CD4-positive, alpha-beta memory T cell (primary cell): ENCODE results near the gene IPO11. TPM values are rescaled to one million over a fixed set of nuclear protein-coding genes. Genes with fewer than 3 reads are reported as not detected.
"Not testable (repeated sequence)": the region's sequence is repeated elsewhere in the genome, so short reads cannot be mapped to it uniquely, and the experiment has no call there.

Source experiments
- CTCF ChIA-PET: fragments of 350-600 bp; sonication (Branson Sonifier 250); formaldehyde crosslinking; loops from one replicate; lab custom pipeline; 2021; ENCODE audit warnings: inconsistent platforms; ENCODE audit not compliant: partially characterized antibody; lab: Charles Lee
- POLR2A ChIA-PET: fragments of 350-600 bp; sonication (Branson Sonifier 250); formaldehyde crosslinking; loops from one replicate; lab custom pipeline; 2021; ENCODE audit not compliant: partially characterized antibody; lab: Charles Lee
- DNase-seq, 5 donors: peaks; one replicate each; pipeline versions ENCODE4 v3.0.0 to v3.0.0-alpha.2; 2020 to 2022; ENCODE audit warnings: mixed read lengths in 1 of 5
- H3K27ac ChIP-seq: one replicate; pipeline ENCODE4 v1.7.0; 2013; ENCODE audit warnings: low read depth, low read length
- H3K27me3 ChIP-seq: 2 replicates; pipeline ENCODE4 v1.7.0; 2013; ENCODE audit warnings: mild to moderate bottlenecking, low read length, moderate library complexity; ENCODE audit not compliant: insufficient read depth
- H3K36me3 ChIP-seq: 2 replicates; pipeline ENCODE4 v1.7.0; 2013; ENCODE audit warnings: mild to moderate bottlenecking, low read length, moderate library complexity; ENCODE audit not compliant: insufficient read depth
- H3K4me1 ChIP-seq: 2 replicates; pipeline ENCODE4 v1.7.0; 2013; ENCODE audit warnings: mild to moderate bottlenecking, low read length, moderate library complexity; ENCODE audit not compliant: insufficient read depth
- H3K4me3 ChIP-seq, 2 donors: one replicate each; pipeline ENCODE4 v1.7.0; 2013; ENCODE audit warnings: low read length in 2 of 2, mild to moderate bottlenecking in 1 of 2
- H3K9me3 ChIP-seq, 2 donors: one replicate each; pipeline ENCODE4 v1.7.0; 2013; ENCODE audit warnings: low read length in 2 of 2, control low read depth in 1 of 2; ENCODE audit not compliant: control insufficient read depth in 1 of 2
- H3K27ac Mint-ChIP-seq, 7 donors: one replicate each; pipeline ENCODE4 v1.8.0; 2020 to 2021; ENCODE audit warnings: mixed read lengths in 7 of 7, mild to moderate bottlenecking in 6 of 7, inconsistent platforms in 3 of 7, moderate library complexity in 3 of 7
- H3K27me3 Mint-ChIP-seq, 2 donors: one replicate each; pipeline ENCODE4 v1.8.0; 2020 to 2021; ENCODE audit warnings: mixed read lengths in 2 of 2
- H3K36me3 Mint-ChIP-seq, 2 donors: one replicate each; pipeline ENCODE4 v1.8.0; 2020 to 2021; ENCODE audit warnings: mixed read lengths in 2 of 2, inconsistent platforms in 1 of 2, mild to moderate bottlenecking in 1 of 2
- H3K4me1 Mint-ChIP-seq, 4 donors: one replicate each; pipeline ENCODE4 v1.8.0; 2020 to 2021; ENCODE audit warnings: mixed read lengths in 4 of 4, mild to moderate bottlenecking in 1 of 4
- H3K4me3 Mint-ChIP-seq, 8 donors: one replicate each; pipeline ENCODE4 v1.8.0; 2020 to 2021; ENCODE audit warnings: mixed read lengths in 8 of 8, mild to moderate bottlenecking in 7 of 8, moderate library complexity in 6 of 8, inconsistent platforms in 3 of 8
- H3K9me3 Mint-ChIP-seq, 8 donors: one replicate each; pipeline ENCODE4 v1.8.0; 2020 to 2021; ENCODE audit warnings: mixed read lengths in 8 of 8, mild to moderate bottlenecking in 5 of 8, inconsistent platforms in 3 of 8, moderate library complexity in 1 of 8
- intact Hi-C: fragments of 100-400 bp; cut with micrococcal nuclease; formaldehyde crosslinking; loops from one replicate; pipeline ENCODE4 v1.15.1; 2023
- polyA plus RNA-seq, 2 donors: library from polyadenylated mRNA; unstranded; fragments of 300-500 nt; fragmentation: Illumina TruSeq; gene quantifications; one replicate each; pipeline ENCODE4 v1.2.3, GENCODE V29; 2021
- total RNA-seq, 2 experiments: library from RNA; stranded (reverse); gene quantifications; one replicate each; pipeline ENCODE4 v1.2.3, GENCODE V29; 2021

Gene IPO11
- total and polyA plus RNA-seq, 4 experiments from 2014 or later = 8.1 to 28.5 (median 16.0) TPM

DNA sequence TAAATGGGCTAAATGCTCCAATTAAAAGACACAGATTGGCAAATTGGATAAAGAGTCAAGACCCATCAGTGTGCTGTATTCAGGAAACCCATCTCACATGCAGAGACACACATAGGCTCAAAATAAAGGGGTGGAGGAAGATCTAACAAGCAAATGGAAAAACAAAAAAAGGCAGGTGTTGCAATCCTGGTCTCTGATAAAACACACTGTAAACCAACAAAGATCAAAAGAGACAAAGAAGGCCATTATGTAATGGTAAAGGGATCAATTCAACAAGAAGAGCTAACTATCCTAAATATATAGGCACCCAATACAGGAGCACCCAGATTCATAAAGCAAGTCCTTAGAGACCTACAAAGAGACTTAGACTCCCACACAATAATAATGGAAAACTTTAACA is 245.2 kb downstream of the IPO11 start:
- POLR2A ChIA-PET, H3K36me3 ChIP-seq: not testable (repeated sequence)

DNA sequence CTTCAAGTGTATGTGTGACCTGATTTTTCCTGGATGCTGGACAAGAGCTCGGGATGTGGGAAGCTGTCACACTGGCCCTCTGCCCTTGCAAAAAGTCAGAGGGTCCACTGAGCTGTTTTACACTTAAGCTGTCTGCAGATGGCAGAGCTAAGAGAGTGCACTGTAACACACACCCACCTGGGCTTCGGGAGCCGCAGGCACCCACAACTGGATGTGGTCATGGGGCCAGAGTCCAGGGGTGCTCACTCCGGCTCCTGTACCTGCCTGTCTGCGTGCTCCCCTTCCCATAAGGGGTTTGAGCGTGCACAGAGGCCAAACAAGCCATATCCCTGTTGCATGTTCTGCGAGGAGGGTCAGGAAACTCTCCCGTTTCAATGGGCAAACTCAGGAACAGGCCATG is 248.6 kb downstream of the IPO11 start:
- H3K4me3 ChIP-seq = no peak overlapping the region
- intact Hi-C loops = no loop called here
- no peaks in the 10 kb centered on the region for H3K36me3 Mint-ChIP-seq
- no peaks in the 10 kb centered on the region for H3K9me3 ChIP-seq
- H3K27ac Mint-ChIP-seq = no peak overlapping the region
- DNase-seq = no peak
- no peak overlapping the region for H3K4me3 Mint-ChIP-seq
- ChIA-PET CTCF (no interaction called here), POLR2A (no interaction called here)
- H3K27ac ChIP-seq = no peak overlapping the region
- peaks cover 0 to 22% (median 14%) of the 10 kb centered on the region in 8 donors for H3K9me3 Mint-ChIP-seq
- H3K4me1 ChIP-seq = no peaks in the 10 kb centered on the region
- H3K27me3 Mint-ChIP-seq = peaks cover 0 to 2% of the 10 kb centered on the region in 2 donors
- no peaks in the 10 kb centered on the region for H3K36me3 ChIP-seq
- no peaks in the 10 kb centered on the region for H3K27me3 ChIP-seq
- no peaks in the 10 kb centered on the region for H3K4me1 Mint-ChIP-seq

More for the DNA sequence above, 245.2 kb downstream of the IPO11 start:
- H3K27ac Mint-ChIP-seq, H3K4me3 Mint-ChIP-seq, CTCF ChIA-PET, H3K36me3 Mint-ChIP-seq, H3K4me1 ChIP-seq, H3K27ac ChIP-seq, H3K27me3 ChIP-seq, H3K4me1 Mint-ChIP-seq, H3K4me3 ChIP-seq, intact Hi-C loops, H3K27me3 Mint-ChIP-seq, H3K9me3 ChIP-seq, DNase-seq: not testable (repeated sequence)
- peaks cover 0 to 27% (median 17%) of the 10 kb centered on the region in 8 donors for H3K9me3 Mint-ChIP-seq

DNA sequence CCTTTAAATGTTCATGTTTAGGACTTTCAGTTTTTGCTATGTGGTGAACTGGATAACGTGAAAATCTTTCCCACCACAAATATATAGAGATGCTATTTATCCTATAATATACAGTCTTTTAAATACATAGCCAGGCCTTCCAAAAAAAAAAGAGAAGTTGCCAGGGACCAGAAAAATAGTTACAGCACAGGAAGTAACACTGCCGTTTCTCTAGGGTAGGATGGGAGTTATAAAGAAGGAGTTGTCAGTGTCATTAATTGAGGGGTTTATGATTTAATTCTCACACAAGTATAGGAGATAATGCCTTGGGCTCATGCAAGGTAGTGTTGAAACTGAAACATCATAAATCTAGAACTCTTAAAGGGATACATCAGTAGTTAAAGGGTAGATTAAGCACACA is 250.0 kb downstream of the IPO11 start:
- Histone ChIP-seq H3K27me3 (no peaks in the 10 kb centered on the region), H3K4me3 (no peak overlapping the region), H3K9me3 (no peaks in the 10 kb centered on the region), H3K4me1 (no peaks in the 10 kb centered on the region), H3K36me3 (no peaks in the 10 kb centered on the region), H3K27ac (no peak overlapping the region)
- Mint-ChIP-seq H3K4me1 (no peaks in the 10 kb centered on the region), H3K9me3 (peaks cover 0 to 22% (median 13%) of the 10 kb centered on the region in 8 donors), H3K27ac (no peak overlapping the region), H3K27me3 (peaks cover 0 to 2% of the 10 kb centered on the region in 2 donors), H3K36me3 (no peaks in the 10 kb centered on the region), H3K4me3 (no peak overlapping the region)
- CTCF ChIA-PET = no interaction called here
- DNase-seq = no peak
- intact Hi-C loops = no loop called here
- POLR2A ChIA-PET = no interaction called here

DNA sequence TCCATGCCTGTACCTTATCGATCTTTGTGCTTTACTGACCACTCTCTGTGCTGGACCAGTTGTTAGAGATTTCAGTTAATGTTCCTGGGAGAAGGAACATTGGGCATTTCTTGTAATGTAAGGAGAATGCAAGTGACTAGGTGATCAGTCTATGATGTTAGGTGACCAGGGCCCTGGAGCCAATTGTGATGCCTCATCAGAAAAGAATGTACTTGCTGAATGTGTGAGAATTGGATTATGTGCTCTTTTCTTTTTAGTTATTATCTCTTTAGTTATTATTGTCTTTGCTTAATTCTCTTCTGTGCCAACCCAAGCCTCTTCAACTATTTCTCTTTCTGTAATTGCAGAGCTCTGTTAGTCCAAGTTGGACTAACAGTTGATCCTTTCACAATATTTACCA is 258.9 kb downstream of the IPO11 start:
- Histone ChIP-seq H3K9me3 (no peaks in the 10 kb centered on the region), H3K27me3 (no peaks in the 10 kb centered on the region), H3K4me3 (no peak overlapping the region), H3K36me3 (no peaks in the 10 kb centered on the region), H3K27ac (no peak overlapping the region), H3K4me1 (no peaks in the 10 kb centered on the region)
- no peak overlapping the region for H3K27ac Mint-ChIP-seq
- DNase-seq = no peak
- H3K36me3 Mint-ChIP-seq = no peaks in the 10 kb centered on the region
- no peak overlapping the region for H3K4me3 Mint-ChIP-seq
- CTCF ChIA-PET = no interaction called here
- intact Hi-C loops = no loop called here
- H3K27me3 Mint-ChIP-seq = no peaks in the 10 kb centered on the region
- H3K9me3 Mint-ChIP-seq = peaks cover 4 to 16% (median 10%) of the 10 kb centered on the region in 8 donors
- POLR2A ChIA-PET = no interaction called here
- H3K4me1 Mint-ChIP-seq = no peaks in the 10 kb centered on the region

- peaks cover 1 to 37% (median 29%) of the 10 kb centered on the region in 8 donors for H3K9me3 Mint-ChIP-seq
- H3K27ac Mint-ChIP-seq, H3K36me3 ChIP-seq, H3K4me1 ChIP-seq, H3K27ac ChIP-seq, H3K27me3 ChIP-seq, H3K9me3 ChIP-seq, H3K27me3 Mint-ChIP-seq, H3K4me3 Mint-ChIP-seq, H3K4me3 ChIP-seq, intact Hi-C loops, DNase-seq, H3K4me1 Mint-ChIP-seq, CTCF ChIA-PET, H3K36me3 Mint-ChIP-seq, POLR2A ChIA-PET: not testable (repeated sequence)
Observed at GRCh38 chr5:62676596-62676995, 264.0 kb downstream of the IPO11 start.

Other genes starting within 250 kb of the IPO11 start
- gene KIF2A, start 106.6 kb upstream of the IPO11 start, total RNA-seq = 100 to 1,000 TPM; 151 to 157 TPM
- gene KIF2A, start 106.6 kb upstream of the IPO11 start, polyA plus RNA-seq = 100 to 1,000 TPM; 133 to 158 TPM
- gene DIMT1, start 8.9 kb upstream of the IPO11 start, total RNA-seq = 10 to 100 TPM; 27.9 to 28.4 TPM
- gene DIMT1, start 8.9 kb upstream of the IPO11 start, polyA plus RNA-seq = 10 to 100 TPM; 52.2 to 53.5 TPM
- gene LRRC70, start 166.1 kb downstream of the IPO11 start, total RNA-seq = 1 to 10 TPM in 1 of 2 experiments, under 1 TPM in 1; 0.83 to 1.4 TPM
- under 1 TPM; 0.17 to 0.33 TPM for gene LRRC70, start 166.1 kb downstream of the IPO11 start, polyA plus RNA-seq